Coronary artery (tissue), 2 donors: ENCODE measurements around the gene KLC1.
"Not testable (repeated sequence)": the region's sequence is repeated elsewhere in the genome, so short reads cannot be mapped to it uniquely, and the experiment has no call there.

Experiments
- DNase-seq: peaks from one replicate; pipeline ENCODE4 v3.0.0-alpha.2; 2017; ENCODE audit warnings: low spot score
- H3K27ac ChIP-seq, 2 donors: fragments of 200-600 bp; sonication (generic); one replicate each; pipeline ENCODE4 v1.5.1; 2016 to 2019
- H3K4me3 ChIP-seq: fragments of 200-600 bp; sonication (generic); 2 replicates; pipeline ENCODE4 v1.5.1; 2016; ENCODE audit warnings: mild to moderate bottlenecking, moderate library complexity
- TF ChIP-seq, protein P1 (sequence below): fragments of 200-600 bp; sonication (generic); IDR thresholded peaks from one replicate; pipeline ENCODE4 v1.5.1; 2019; ENCODE audit warnings: antibody characterized with exemption

Gene KLC1

DNA sequence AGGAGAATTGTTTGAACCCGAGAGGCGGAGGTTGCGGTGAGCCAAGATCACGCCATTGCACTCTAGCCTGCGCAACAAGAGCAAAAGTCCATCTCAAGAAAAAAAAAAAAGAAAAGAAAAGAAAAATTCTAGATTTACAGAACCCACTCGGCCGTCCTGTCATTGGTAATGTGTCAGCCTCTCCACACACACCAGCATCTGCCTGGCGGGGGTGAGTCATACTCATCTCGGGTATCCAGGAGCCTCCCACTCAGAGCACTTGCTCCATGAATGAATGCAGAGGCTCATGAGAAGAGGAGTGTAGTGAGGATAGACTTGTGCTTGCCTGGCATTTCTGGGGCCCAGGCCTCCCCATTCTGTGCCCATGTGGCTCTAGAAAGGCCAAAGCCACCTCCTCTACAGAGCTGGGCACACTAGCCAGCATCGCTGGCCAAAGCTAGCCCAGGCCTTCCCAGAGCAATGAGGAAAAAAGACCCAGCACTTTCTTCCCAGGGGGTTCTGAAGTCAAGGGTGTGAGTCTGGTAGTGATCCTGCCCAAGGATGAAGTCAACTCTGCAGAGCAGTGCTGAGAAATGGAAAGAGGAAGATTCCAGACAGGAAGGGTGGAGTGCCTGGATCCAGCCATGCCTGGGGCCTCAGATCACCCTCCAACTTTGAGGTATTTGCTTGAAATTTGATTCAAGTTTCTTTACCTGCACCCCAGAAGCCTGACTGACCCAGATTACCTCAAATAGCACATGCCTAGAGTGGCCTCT lies 31.2 kb upstream of the KLC1 start:
- TF ChIP-seq, protein P1, sequence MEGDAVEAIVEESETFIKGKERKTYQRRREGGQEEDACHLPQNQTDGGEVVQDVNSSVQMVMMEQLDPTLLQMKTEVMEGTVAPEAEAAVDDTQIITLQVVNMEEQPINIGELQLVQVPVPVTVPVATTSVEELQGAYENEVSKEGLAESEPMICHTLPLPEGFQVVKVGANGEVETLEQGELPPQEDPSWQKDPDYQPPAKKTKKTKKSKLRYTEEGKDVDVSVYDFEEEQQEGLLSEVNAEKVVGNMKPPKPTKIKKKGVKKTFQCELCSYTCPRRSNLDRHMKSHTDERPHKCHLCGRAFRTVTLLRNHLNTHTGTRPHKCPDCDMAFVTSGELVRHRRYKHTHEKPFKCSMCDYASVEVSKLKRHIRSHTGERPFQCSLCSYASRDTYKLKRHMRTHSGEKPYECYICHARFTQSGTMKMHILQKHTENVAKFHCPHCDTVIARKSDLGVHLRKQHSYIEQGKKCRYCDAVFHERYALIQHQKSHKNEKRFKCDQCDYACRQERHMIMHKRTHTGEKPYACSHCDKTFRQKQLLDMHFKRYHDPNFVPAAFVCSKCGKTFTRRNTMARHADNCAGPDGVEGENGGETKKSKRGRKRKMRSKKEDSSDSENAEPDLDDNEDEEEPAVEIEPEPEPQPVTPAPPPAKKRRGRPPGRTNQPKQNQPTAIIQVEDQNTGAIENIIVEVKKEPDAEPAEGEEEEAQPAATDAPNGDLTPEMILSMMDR: no peak
- DNase-seq: no peak
- H3K4me3 ChIP-seq: no peak overlapping the region
- H3K27ac ChIP-seq: no peak overlapping the region

DNA sequence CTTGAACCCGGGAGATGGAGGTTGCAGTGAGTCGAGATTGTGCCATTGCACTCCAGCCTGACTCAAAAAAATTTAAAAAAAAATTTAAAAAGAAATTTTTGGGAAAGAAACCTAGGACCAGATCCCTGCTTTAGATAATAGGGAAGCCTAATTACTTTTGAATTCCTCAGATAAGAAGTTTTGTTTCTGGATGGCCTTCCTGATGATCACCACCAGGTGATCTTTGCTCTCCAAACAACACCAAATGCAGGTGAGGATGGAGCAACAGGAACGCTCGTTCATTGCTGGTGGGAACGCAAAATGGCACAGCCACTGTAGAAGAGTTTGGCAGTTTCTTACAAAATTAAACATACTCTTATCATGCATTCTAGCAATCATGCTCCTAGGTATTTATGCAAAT lies 28.5 kb upstream of the KLC1 start:
- TF ChIP-seq, protein P1: no peak
- no peak overlapping the region for H3K4me3 ChIP-seq
- no peak for DNase-seq
- no peak overlapping the region for H3K27ac ChIP-seq

DNA sequence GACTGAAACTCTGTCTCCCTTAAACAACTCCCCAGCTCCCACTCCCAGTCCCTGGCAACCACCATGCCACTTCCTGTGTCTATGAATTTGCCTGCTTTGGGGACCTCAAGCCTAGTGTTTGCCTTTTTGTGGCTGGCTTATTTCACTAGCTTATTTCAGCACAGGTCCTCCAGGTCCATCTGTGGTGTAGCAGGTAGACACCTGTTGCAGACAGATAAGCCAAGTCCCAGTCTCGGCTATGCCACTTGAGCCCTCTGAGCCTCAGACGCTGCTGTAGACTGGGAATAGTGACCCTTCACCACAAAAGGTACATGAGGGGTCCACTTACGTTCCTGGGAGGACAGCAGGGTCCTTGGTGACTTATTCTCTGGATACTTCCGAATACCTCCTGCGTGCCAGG lies 24.4 kb upstream of the KLC1 start:
- TF ChIP-seq, protein P1: no peak
- Histone ChIP-seq H3K4me3 (no peak overlapping the region), H3K27ac (no peak overlapping the region)
- DNase-seq: no peak

DNA sequence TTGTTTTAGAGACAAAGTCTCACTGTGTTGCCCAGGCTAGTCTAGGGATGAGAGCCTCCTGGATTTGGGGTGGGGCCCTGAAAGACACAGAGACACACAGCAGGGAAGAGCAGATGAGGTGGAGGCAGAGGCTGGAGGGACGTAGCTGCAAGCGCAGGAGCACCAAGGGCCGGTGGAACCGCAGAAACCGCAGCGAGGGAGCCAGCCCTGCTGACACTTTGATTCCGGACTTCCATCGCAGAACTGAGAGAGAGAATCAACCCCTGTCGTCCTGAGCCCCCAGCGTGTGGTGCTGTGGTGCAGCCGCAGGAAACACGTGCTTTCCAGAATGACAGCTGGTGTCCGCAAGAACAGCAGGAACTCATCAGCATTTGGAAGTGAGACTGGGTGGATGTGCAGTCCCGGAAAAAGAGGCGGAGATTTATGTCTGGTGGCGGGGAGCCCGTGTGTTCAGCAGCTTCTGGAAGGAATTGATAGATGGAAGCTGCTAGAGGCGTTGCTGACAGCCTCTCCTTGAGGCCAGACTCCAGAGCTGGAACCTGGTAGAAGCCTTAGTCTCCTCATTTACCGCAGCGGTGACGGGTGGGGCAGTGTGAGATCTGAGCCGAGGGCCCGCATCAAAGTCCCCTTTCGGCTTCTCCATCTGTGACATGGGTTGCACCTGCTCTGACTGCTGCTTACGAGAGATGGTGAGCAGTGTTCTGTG lies 21.9 kb upstream of the KLC1 start:
- TF ChIP-seq, protein P1: no peak
- DNase-seq: peak; percentile 82
- Histone ChIP-seq H3K27ac (no peak overlapping the region), H3K4me3 (peak overlapping the region; percentile 54)

DNA sequence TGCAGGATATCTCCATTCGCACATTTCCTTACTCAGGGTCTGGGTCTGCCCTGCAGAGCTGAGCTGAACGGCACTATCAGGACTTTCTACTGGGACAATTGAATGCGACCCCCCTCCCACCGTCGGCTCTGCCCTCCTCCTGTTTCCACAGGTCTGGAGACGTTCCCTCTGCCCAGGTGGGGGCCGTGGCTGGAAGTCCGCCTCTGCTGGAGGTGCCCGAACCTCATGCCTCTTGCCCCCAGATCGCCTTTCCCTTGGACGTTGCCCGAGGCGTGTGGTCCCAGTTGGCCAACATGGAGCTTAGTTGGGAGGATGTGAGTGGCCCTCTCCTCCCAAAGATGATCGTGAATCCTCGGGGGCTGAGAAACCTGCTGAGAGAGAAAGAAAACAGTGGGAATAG lies 21.2 kb upstream of the KLC1 start:
- TF ChIP-seq, protein P1: no peak
- Histone ChIP-seq H3K4me3 (peak overlapping the region; percentile 54), H3K27ac (no peak overlapping the region)

DNA sequence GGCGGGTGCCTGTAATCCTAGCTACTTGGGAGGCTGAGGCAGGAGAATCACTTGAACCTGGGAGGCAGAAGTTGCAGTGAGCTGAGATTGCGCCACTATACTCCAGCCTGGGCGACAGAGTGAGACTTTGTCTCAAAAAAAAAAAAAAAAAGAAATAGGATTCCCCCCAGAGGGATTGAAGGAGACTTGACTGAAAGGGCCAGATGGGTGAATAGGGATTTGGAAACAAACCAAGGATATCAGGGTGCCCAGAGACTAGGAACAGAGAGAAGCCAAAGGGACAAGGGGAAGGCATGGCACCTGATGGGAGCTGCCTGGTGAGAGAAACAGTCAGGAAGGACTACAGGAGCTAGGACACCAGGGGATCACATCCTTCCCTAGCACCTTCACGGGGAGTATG lies 19.9 kb upstream of the KLC1 start:
- H3K27ac ChIP-seq, H3K4me3 ChIP-seq, DNase-seq: not testable (repeated sequence)

More for the DNA sequence above, 21.2 kb upstream of the KLC1 start:
- no peak for DNase-seq

DNA sequence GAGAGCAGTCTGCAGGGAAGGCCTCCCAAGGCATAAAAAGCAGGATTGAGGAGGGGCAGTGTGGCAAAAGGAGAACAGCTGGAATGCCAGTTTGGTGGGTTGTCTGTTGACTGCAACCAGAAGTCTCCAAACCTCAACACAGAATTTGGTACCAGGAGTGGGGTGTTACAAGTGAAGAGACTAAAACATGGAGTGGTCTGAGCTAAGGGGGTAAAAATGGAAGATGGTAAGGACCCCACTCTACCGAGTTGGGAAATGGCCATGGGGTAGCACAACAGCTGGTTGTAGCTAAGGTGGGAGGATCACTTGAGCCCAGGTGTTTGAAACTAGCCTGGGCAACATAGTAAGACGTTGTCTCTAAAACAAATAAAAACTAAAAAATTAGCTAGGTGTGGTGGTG lies 17.8 kb upstream of the KLC1 start:
- no peak overlapping the region for H3K4me3 ChIP-seq
- no peak overlapping the region for H3K27ac ChIP-seq
- no peak for DNase-seq
- TF ChIP-seq, protein P1: no peak
